Erythroblast (primary cell): Measurements from ENCODE around the gene MYCT1.
"Not testable (repeated sequence)": the region's sequence is repeated elsewhere in the genome, so short reads cannot be mapped to it uniquely, and the experiment has no call there.

Experiments used
- DNase-seq, 2 experiments: peaks; one replicate each; lab custom pipeline; 2025; lab: John Stamatoyannopoulos, UW
- GATA1 ChIP-seq: IDR thresholded peaks from 2 replicates; pipeline ENCODE4 v1.6.1; 2011; ENCODE audit warnings: low read depth, mild to moderate bottlenecking, control low read depth, low read length, moderate library complexity
- POLR2A ChIP-seq: IDR thresholded peaks from 2 replicates; pipeline ENCODE4 v1.6.1; 2011; ENCODE audit warnings: mild to moderate bottlenecking, low read length

Gene MYCT1

GRCh38 chr6:152698692-152699091 lies 995 bp downstream of the MYCT1 start:
- TF ChIP-seq POLR2A, result no peak
- no peak for TF ChIP-seq GATA1
- no peak for DNase-seq

GRCh38 chr6:152700427-152700826 lies 2.7 kb downstream of the MYCT1 start:
- TF ChIP-seq GATA1 (no peak), POLR2A (no peak)
- no peak for DNase-seq

GRCh38 chr6:152701081-152701862 lies 3.6 kb downstream of the MYCT1 start:
- no peak for DNase-seq
- TF ChIP-seq POLR2A (no peak), GATA1 (no peak)

- TF ChIP-seq POLR2A (no peak), GATA1 (no peak)
- no peak for DNase-seq
Observed at GRCh38 chr6:152701863-152702401, 4.2 kb downstream of the MYCT1 start.

- DNase-seq, result not testable (repeated sequence)
Observed at GRCh38 chr6:152703750-152704149, 6.1 kb downstream of the MYCT1 start.

- no peak for DNase-seq
- TF ChIP-seq GATA1, result no peak
- no peak for TF ChIP-seq POLR2A
Observed at GRCh38 chr6:152705327-152705726, 7.6 kb downstream of the MYCT1 start.

- no peak for TF ChIP-seq GATA1
- TF ChIP-seq POLR2A, result no peak
- DNase-seq, result no peak
Observed at GRCh38 chr6:152716322-152716721, 18.6 kb downstream of the MYCT1 start.

GRCh38 chr6:152720974-152721373 lies 23.3 kb downstream of the MYCT1 start:
- no peak for TF ChIP-seq GATA1
- no peak for TF ChIP-seq POLR2A
- DNase-seq, result no peak

GRCh38 chr6:152721956-152722355 lies 24.3 kb downstream of the MYCT1 start:
- TF ChIP-seq GATA1, result no peak
- TF ChIP-seq POLR2A, result no peak
- no peak for DNase-seq

GRCh38 chr6:152723398-152723797 lies 25.7 kb downstream of the MYCT1 start:
- TF ChIP-seq GATA1 (no peak), POLR2A (no peak)
- no peak for DNase-seq

GRCh38 chr6:152726313-152726712 lies 28.6 kb downstream of the MYCT1 start:
- no peak for DNase-seq
- TF ChIP-seq GATA1, result no peak
- TF ChIP-seq POLR2A, result no peak

GRCh38 chr6:152727507-152727906 lies 29.8 kb downstream of the MYCT1 start:
- TF ChIP-seq GATA1 (no peak), POLR2A (no peak)
- DNase-seq, result no peak

GRCh38 chr6:152734630-152735029 lies 36.9 kb downstream of the MYCT1 start:
- DNase-seq, result no peak
- TF ChIP-seq POLR2A (no peak), GATA1 (no peak)

GRCh38 chr6:152736687-152737273 lies 39.1 kb downstream of the MYCT1 start:
- TF ChIP-seq GATA1 (no peak), POLR2A (no peak)

More at GRCh38 chr6:152736687-152737273, 39.1 kb downstream of the MYCT1 start:
- DNase-seq, result no peak
